GM19455 (cell line): Measurements from ENCODE around the gene MYO6.

Source experiments
- ATAC-seq: cut with Tn5 transposase; IDR thresholded peaks from one replicate; pipeline ENCODE4 v1.9.1; 2021; ENCODE audit not compliant: unreplicated experiment

Gene MYO6

GRCh38 chr6:75762063-75762462, 13.0 kb downstream of the MYO6 start:
- no peak for ATAC-seq

- no peak for ATAC-seq
These were observed 17.3 kb downstream of the MYO6 start for GRCh38 chr6:75766387-75766786.

GRCh38 chr6:75770844-75771243, 21.8 kb downstream of the MYO6 start:
- ATAC-seq: no peak

- ATAC-seq: no peak
These were observed 26.2 kb downstream of the MYO6 start for GRCh38 chr6:75775219-75775618.

DNA sequence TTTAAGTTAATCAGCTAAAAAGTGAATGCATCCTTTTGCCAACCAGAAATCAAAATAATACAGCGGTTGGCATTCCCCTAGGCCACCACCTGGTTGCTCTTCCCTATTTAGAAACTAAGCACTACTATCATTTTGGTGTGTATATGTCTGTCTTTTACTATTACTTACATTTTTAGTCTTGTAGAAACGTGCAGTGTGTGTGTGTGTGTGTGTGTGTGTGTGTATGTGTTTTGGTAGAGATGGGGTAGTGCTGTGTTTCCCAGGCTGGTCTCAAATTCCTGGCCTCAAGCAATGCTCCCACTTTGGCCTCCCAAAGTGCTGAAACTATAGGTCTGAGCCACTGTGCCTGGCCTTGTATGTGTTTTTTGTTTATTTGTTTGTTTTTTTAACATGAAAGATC, 27.4 kb downstream of the MYO6 start:
- ATAC-seq: no peak

GRCh38 chr6:75778757-75779156, 29.7 kb downstream of the MYO6 start:
- no peak for ATAC-seq

GRCh38 chr6:75786152-75786551, 37.1 kb downstream of the MYO6 start:
- ATAC-seq: no peak

DNA sequence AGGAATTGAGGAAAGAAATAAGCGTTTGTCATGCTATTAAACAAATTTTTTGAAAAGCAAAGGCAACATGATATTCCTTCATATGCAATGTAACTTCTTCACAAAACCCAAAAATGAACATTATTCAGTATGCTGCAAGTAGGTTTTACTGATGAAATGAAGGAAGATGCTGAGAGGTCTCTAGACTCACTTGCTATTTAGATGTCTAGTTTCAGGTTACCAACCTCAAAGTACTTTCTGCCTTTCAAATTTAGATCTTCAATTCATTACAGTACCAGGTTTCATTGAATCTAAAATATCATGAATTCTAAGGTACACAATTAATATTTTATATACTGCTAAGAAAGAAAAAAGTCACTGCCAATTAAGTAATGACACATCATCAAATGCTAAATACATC, 39.9 kb downstream of the MYO6 start:
- no peak for ATAC-seq

- no peak for ATAC-seq
These were observed 42.8 kb downstream of the MYO6 start for GRCh38 chr6:75791881-75792280.

DNA sequence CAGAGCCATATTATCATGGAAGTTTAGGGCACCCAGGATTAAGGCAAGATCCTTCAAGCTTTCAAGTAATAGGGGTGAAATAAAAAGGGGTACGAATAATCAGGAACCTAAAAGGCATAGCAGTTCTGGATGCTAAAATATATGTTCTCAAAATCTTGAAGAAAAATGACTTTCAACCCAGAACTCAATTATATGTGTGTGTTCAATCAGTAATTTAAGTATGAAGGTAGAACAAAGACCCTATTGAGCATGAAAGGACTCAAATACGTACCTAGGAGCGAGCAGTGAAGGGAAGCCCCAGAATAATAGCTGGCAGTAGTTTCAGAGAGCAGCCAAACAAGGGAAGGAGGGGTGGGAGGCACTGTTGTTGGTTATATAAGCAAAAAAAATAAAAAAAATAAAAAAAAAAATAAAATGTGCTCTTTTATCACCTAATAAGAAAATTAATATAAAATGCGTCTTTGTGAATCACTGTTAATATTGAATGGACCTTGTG, 45.4 kb downstream of the MYO6 start:
- no peak for ATAC-seq

GRCh38 chr6:75794954-75795739, 46.1 kb downstream of the MYO6 start:
- no peak for ATAC-seq

- no peak for ATAC-seq
These were observed 47.7 kb downstream of the MYO6 start for GRCh38 chr6:75796723-75797122.

DNA sequence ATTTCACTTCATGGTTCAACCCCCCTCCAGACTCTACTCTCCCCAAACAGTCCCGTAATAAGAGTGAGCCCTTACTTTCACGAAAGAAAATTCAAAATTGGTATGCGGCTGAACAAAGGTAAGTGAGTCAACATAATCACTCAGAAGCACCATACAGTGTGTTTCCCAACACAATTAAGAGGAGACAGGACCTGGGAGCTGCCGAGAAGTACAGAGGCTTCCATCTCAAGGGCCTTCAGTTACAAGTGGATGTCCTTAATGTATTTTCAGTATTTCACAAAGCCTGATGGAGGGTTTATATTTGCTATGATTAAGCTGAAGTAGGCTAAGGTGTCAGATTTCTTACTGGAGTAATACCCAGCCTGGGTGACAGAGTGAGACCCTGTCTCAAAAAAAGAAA, 51.1 kb downstream of the MYO6 start:
- ATAC-seq: no peak

- ATAC-seq: no peak
These were observed 51.9 kb downstream of the MYO6 start for GRCh38 chr6:75800708-75801505.

DNA sequence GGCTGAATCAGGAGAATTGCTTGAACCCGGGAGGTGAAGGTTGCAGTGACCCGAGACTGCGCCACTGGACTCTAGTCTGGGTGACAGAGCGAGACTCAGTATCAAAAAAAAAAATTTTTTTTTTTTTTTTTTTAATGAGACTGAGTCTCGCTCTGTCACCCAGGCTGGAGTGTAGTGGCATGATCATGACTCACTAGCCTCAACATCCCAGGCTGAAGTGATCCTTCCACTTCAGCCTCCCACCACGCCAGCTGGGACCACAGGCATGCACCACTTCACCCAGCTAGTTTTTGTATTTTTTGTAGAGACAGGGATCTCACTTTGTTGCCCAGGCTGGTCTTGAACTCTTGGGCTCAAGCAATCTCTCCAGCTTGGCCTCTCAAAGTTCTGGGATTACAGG, 53.3 kb downstream of the MYO6 start:
- no peak for ATAC-seq

- no peak for ATAC-seq
These were observed 59.5 kb downstream of the MYO6 start for GRCh38 chr6:75808507-75808906.

DNA sequence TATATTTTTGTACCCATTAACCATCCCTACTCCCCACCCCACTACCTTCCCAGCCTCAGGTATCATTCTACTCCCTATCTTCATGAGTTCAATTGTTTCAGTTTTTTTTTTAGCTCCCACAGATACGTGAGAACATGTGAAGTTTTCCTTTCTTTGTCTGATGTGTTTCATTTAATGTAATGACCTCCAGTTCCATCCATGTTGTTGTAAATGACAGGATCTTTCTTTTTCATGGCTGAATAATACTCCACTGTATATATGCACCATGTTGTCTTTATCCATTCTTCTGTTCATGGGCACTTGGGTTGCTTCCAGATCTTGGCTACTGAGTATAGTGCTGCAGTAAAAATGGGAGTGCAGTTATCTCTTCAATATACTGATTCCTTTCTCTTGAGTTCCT, 63.5 kb downstream of the MYO6 start:
- ATAC-seq: no peak

DNA sequence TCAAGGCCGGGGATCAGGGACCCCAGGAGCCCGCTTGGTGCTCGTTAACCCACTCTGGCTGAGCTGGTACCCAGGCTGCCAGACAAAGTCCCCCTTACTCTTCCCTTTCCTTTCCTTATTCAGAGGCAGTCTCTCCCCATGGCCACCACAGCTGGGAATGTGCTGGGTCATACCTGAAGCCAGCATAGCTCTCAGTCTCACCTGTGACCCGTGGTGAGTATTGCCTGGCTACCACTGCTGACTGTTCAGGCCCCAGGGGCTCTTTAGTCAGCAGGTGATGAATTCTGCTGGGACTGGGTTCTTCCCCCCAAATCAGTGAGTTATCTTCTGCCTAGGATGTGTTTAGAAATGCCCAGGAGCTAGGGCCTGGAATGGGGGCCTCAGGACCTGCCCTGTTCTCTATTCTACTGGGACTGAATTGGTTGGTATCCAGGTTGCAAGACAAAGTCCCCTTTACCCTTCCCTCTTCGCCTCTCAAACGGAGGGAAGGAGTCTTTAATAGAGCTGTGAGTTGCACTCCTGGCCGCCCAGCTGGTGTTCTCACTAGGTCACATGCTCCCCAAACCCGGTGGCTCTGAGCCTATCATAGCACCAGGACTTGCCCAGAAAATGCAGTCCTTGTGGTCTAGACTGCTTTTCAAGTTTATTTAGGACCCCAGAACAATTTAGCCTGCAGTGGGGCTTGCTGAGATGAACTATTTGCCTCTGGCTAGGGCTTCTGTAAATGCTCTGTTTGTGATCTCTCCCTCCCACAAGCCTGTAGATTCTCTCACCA, 64.6 kb downstream of the MYO6 start:
- ATAC-seq: no peak

GRCh38 chr6:75815756-75816155, 66.7 kb downstream of the MYO6 start:
- ATAC-seq: no peak

GRCh38 chr6:75818098-75818855, 69.2 kb downstream of the MYO6 start:
- no peak for ATAC-seq
